Endodermal cell (in vitro differentiated cells): ENCODE measurements around the gene TRIM2. TPM values are rescaled to one million over a fixed set of nuclear protein-coding genes. Genes with fewer than 3 reads are reported as not detected.

Experiments used
- DNase-seq: peaks from one replicate; pipeline ENCODE4 v3.0.0-alpha.2; 2017
- H3K27ac ChIP-seq: 2 replicates; pipeline ENCODE4 v1.5.1; 2013; ENCODE audit warnings: mild to moderate bottlenecking, low read depth, low read length, moderate library complexity
- H3K27me3 ChIP-seq: 2 replicates; pipeline ENCODE4 v1.6.1; 2013; ENCODE audit warnings: mild to moderate bottlenecking, low read length, moderate library complexity; ENCODE audit not compliant: insufficient read depth, control insufficient read depth, poor library complexity, severe bottlenecking
- H3K36me3 ChIP-seq: 2 replicates; pipeline ENCODE4 v1.7.0; 2013; ENCODE audit warnings: mild to moderate bottlenecking, low read length, moderate library complexity; ENCODE audit not compliant: control insufficient read depth, insufficient read depth
- H3K4me1 ChIP-seq: one replicate; pipeline ENCODE4 v1.7.0; 2013; ENCODE audit warnings: low read length; ENCODE audit not compliant: control insufficient read depth, insufficient read depth
- H3K4me3 ChIP-seq: 2 replicates; pipeline ENCODE4 v1.5.1; 2013; ENCODE audit warnings: mild to moderate bottlenecking, low read length, moderate library complexity
- H3K9ac ChIP-seq: 2 replicates; pipeline ENCODE4 v1.6.1; 2013; ENCODE audit warnings: mild to moderate bottlenecking, low read length, moderate library complexity; ENCODE audit not compliant: poor library complexity, severe bottlenecking; ENCODE audit errors: extremely low read depth
- H3K9me3 ChIP-seq: 2 replicates; pipeline ENCODE4 v1.6.1; 2013; ENCODE audit warnings: mild to moderate bottlenecking, low read length, moderate library complexity; ENCODE audit not compliant: control insufficient read depth
- H3K27ac Mint-ChIP-seq: 2 replicates; pipeline ENCODE4 v1.8.0; 2020; ENCODE audit warnings: mixed read lengths
- H3K27me3 Mint-ChIP-seq: 2 replicates; pipeline ENCODE4 v1.8.0; 2021; ENCODE audit warnings: mild to moderate bottlenecking, mixed read lengths; ENCODE audit not compliant: insufficient read depth
- H3K36me3 Mint-ChIP-seq: 2 replicates; pipeline ENCODE4 v1.8.0; 2020; ENCODE audit warnings: low read depth, mixed read lengths
- H3K4me1 Mint-ChIP-seq: 2 replicates; pipeline ENCODE4 v1.8.0; 2020; ENCODE audit warnings: mixed read lengths
- H3K4me3 Mint-ChIP-seq: 2 replicates; pipeline ENCODE4 v1.8.0; 2020; ENCODE audit warnings: mild to moderate bottlenecking, moderate library complexity, mixed read lengths
- H3K9me3 Mint-ChIP-seq: 2 replicates; pipeline ENCODE4 v1.8.0; 2020; ENCODE audit warnings: mild to moderate bottlenecking, mixed read lengths
- CTCF ChIP-seq: fragments of 200-600 bp; sonication (generic); conservative IDR thresholded peaks from 2 replicates; pipeline ENCODE4 v1.5.0; 2021; ENCODE audit warnings: antibody characterized with exemption, mild to moderate bottlenecking
- WGBS, 2 experiments: methylation state at CpG; one replicate each; pipeline versions ENCODE4 v1.1.5 to v1.1.7; 2013; ENCODE audit warnings: missing lambda C conversion rate in 2 of 2, mixed read lengths in 1 of 2; ENCODE audit not compliant: insufficient coverage in 1 of 2, insufficient read length in 1 of 2; 5-methylcytosine and 5-hydroxymethylcytosine counted together
- total RNA-seq, 2 donors: library from RNA; stranded (reverse); fragmentation: NEBNext Ultra II Directional in 1 of 2; extraction: Animal tissue kit (Norgen Biotek cat#: 25700) in 1 of 2; gene quantifications; 2 replicates in 1 of 2; 3 replicates in 1 of 2; pipeline ENCODE4 v1.2.1, GENCODE V29; 2021

Gene TRIM2
- total RNA-seq, 2 donors from 2014 or later = 31.8 to 56.1 TPM

- no peak overlapping the region for H3K27ac ChIP-seq
- peak overlapping the region; percentile 71 for H3K4me3 Mint-ChIP-seq
- H3K4me1 ChIP-seq = peaks cover 10% of the 10 kb centered on the region
- peak overlapping the region; percentile 87 for H3K4me3 ChIP-seq
- peaks cover 32% of the 10 kb centered on the region for H3K36me3 ChIP-seq
- H3K27me3 ChIP-seq = no peaks in the 10 kb centered on the region
- no peak overlapping the region for H3K27ac Mint-ChIP-seq
- no peaks in the 10 kb centered on the region for H3K9me3 Mint-ChIP-seq
- peaks cover 47% of the 10 kb centered on the region for H3K4me1 Mint-ChIP-seq
- peaks cover 50% of the 10 kb centered on the region for H3K27me3 Mint-ChIP-seq
- 34 to 40% methylated on average over 6 to 7 of the region's 7 CpGs for WGBS, 2 experiments
- peaks cover 33% of the 10 kb centered on the region for H3K36me3 Mint-ChIP-seq
- peak; percentile 77 for DNase-seq
- no peaks in the 10 kb centered on the region for H3K9me3 ChIP-seq
- no peak overlapping the region for H3K9ac ChIP-seq
- peak; percentile 81 for TF ChIP-seq CTCF
These were observed 3.3 kb downstream of the TRIM2 start for GRCh38 chr4:153207567-153207966.

GRCh38 chr4:153209410-153209809 lies 5.2 kb downstream of the TRIM2 start:
- Mint-ChIP-seq H3K9me3 (no peaks in the 10 kb centered on the region), H3K4me3 (no peak overlapping the region), H3K27me3 (peaks cover 53% of the 10 kb centered on the region), H3K27ac (no peak overlapping the region), H3K4me1 (peaks cover 47% of the 10 kb centered on the region), H3K36me3 (peaks cover 38% of the 10 kb centered on the region)
- Histone ChIP-seq H3K4me3 (no peak overlapping the region), H3K27ac (peak overlapping the region; percentile 70), H3K27me3 (no peaks in the 10 kb centered on the region), H3K36me3 (peaks cover 35% of the 10 kb centered on the region), H3K4me1 (peaks cover 10% of the 10 kb centered on the region), H3K9ac (no peak overlapping the region), H3K9me3 (no peaks in the 10 kb centered on the region)
- DNase-seq = peak; percentile 65
- TF ChIP-seq CTCF = no peak
- WGBS, 2 experiments = 46 to 47% methylated on average over 5 of the region's 5 CpGs

GRCh38 chr4:153210727-153211126 lies 6.5 kb downstream of the TRIM2 start:
- H3K36me3 ChIP-seq = peaks cover 35% of the 10 kb centered on the region
- Mint-ChIP-seq H3K27me3 (peaks cover 55% of the 10 kb centered on the region), H3K4me1 (peaks cover 37% of the 10 kb centered on the region), H3K36me3 (peaks cover 43% of the 10 kb centered on the region), H3K4me3 (no peak overlapping the region), H3K9me3 (no peaks in the 10 kb centered on the region), H3K27ac (no peak overlapping the region)
- no peak for DNase-seq
- no peak overlapping the region for H3K4me3 ChIP-seq
- H3K9ac ChIP-seq = no peak overlapping the region
- 76% methylated on average over 1 of the region's 1 CpG; no CpG with 5 or more reads in 1 of the 2 experiments for WGBS, 2 experiments
- H3K27me3 ChIP-seq = no peaks in the 10 kb centered on the region
- peak overlapping the region; percentile 96 for H3K27ac ChIP-seq
- peaks cover 10% of the 10 kb centered on the region for H3K4me1 ChIP-seq
- H3K9me3 ChIP-seq = no peaks in the 10 kb centered on the region
- no peak for TF ChIP-seq CTCF
